Omental fat pad (tissue), 4 donors: ENCODE data around the gene FARS2. TPM values are rescaled to one million over a fixed set of nuclear protein-coding genes. Genes with fewer than 3 reads are reported as not detected.

Experiments
- ATAC-seq: fragments of 150-250 bp; one replicate; pipeline ENCODE4 v1.9.1; 2016; ENCODE audit warnings: mild to moderate bottlenecking, moderate library complexity; ENCODE audit not compliant: low FRiP score
- DNase-seq: peaks from one replicate; pipeline ENCODE4 v3.0.0-alpha.2; 2019; ENCODE audit warnings: low spot score
- total RNA-seq, 4 donors: library from RNA; depleted of rRNA; stranded (reverse); fragments of >200 nt; gene quantifications; one replicate each; pipeline ENCODE4 v1.1.0, GENCODE V29; 2016
- TF ChIP-seq, protein P1 (sequence below), 3 donors: fragments of 450-650 bp; IDR thresholded peaks; one replicate each; pipeline ENCODE4 v1.5.1; 2016 to 2017; ENCODE audit warnings: antibody characterized with exemption in 3 of 3, mild to moderate bottlenecking in 3 of 3, moderate library complexity in 2 of 3

Gene FARS2
- total RNA-seq, 4 donors from 2014 or later, result 12.5 to 18.1 (median 14.5) TPM

DNA sequence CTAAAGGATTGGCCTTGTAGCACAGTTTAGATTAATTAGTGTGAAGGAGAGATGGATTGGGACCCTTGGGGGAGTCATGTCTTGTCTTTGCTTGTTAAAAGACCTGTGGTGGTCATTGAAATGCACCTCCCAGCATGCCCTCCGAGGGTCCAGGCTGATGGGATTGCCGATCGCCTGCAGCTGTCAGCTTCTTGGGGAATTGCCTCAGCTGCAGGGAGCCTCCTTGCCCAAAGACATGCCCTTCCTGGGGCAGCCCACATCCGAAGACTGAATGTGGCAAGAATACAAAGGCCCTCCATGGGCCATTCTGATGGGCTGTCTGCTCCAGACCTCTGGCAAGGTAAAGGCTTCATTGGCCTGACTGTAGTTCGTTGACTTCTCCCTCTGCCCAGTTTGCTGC, 150.7 kb downstream of the FARS2 start:
- ATAC-seq (no peak), DNase-seq (no peak)
- TF ChIP-seq, protein P1, sequence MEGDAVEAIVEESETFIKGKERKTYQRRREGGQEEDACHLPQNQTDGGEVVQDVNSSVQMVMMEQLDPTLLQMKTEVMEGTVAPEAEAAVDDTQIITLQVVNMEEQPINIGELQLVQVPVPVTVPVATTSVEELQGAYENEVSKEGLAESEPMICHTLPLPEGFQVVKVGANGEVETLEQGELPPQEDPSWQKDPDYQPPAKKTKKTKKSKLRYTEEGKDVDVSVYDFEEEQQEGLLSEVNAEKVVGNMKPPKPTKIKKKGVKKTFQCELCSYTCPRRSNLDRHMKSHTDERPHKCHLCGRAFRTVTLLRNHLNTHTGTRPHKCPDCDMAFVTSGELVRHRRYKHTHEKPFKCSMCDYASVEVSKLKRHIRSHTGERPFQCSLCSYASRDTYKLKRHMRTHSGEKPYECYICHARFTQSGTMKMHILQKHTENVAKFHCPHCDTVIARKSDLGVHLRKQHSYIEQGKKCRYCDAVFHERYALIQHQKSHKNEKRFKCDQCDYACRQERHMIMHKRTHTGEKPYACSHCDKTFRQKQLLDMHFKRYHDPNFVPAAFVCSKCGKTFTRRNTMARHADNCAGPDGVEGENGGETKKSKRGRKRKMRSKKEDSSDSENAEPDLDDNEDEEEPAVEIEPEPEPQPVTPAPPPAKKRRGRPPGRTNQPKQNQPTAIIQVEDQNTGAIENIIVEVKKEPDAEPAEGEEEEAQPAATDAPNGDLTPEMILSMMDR (IDR thresholded peaks at IDR 0.05), result no peak

DNA sequence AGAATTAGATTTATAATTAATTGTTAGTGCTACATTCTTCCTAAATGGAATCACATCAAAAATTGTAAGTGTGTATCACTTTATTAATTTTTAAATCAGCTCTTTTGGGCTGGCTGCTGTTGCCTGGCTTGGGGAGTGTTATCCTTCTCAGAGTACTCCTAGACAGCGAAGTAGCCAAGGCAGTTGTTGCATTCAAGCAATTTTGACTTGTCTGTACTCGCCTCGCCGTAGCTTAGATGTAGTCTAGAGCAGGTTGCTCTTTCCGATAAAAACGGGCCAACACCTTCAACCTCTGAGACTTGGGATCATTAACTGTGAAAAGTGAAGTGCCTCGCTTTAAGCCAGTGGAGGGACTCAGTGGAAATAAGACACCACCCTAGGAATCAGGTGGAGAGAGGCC, 151.3 kb downstream of the FARS2 start:
- DNase-seq (no peak), ATAC-seq (no peak)
- TF ChIP-seq, protein P1 (IDR thresholded peaks at IDR 0.05), result no peak

DNA sequence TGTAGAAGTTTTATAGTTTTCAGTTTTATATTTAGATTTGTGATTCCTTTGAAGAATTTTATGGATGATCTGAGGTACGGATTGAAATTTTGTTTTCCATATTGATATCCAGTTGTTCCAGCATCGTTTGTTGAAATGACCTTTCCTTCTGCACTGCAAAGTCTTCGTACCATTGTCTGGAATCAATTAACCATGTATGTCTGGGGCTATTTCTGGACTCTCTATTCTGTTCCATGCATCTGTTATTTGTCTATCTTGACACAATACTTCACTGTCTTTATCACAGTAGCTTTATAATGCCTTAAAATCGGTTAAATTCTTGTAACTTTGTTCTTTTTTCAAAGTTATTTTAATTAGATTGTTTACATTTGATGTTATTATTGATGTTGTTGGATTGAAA, 154.9 kb downstream of the FARS2 start:
- no peak for ATAC-seq
- TF ChIP-seq, protein P1 (IDR thresholded peaks at IDR 0.05), result no peak
- DNase-seq, result no peak

DNA sequence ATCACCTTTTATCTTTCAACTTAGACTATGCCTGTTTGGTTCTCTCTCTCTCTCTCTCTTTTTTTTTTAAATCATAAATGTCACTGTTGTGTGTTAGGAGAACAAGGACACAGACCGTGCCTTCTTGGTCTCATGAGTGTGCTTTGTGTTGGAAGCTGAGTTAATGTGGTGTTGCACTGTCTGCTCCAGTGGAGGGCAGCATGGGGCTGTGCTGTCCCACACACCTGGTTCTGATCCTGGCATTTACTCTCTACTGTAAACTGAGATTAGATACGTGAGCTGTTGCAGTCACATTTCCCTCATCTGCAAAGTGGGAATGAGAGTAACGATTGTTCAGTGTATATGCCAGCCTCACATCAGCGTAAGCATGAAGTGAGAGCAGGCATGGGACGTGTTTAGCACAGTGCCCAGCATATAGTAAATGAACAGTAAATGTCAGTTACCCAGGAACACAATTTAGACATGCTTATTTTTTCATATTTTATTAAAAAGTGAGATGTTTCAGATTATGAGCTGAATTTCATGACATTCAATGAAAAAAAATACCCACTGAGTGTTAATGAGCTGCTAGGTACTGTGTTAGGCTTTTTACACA, 161.1 kb downstream of the FARS2 start:
- ATAC-seq (no peak), DNase-seq (no peak)
- TF ChIP-seq, protein P1 (IDR thresholded peaks at IDR 0.05), result no peak

DNA sequence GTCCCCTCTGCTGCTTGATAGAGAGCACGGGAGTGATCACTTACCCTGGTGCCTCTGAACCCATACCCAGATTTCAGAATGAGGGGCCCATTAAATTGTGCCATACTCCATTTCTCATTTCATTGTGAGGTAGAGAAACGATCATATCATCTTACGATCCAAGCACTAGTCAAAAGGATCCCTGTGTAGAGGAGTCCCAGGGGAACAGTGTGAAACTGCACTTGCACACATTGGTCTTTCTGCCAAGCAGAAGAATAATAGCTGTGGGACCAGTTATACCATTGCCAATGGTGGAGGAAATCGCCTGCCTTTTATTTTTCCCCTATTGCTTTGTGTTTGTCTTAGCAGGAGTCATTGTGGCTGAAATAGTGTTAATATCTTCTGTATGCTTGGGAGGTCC, 161.9 kb downstream of the FARS2 start:
- ATAC-seq (no peak), DNase-seq (no peak)
- TF ChIP-seq, protein P1 (IDR thresholded peaks at IDR 0.05), result no peak

DNA sequence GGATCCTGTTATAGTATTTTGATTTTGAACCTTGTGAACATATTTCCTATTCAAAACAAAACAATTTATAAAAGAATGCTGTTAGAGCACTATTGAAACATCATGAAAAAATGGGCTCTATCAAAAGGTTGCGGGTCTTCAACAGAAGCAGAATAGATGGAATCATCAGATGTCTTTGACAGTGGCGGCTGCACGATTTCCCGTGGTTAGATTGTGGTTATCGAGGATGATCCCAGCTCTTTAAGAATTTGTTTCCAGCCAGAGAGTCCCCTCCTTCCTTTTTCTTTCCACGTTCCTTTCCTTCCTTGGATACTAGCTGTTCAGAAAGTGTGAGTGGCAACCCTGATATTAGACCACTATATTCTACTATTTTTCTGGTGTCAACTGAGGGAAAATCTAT, 163.4 kb downstream of the FARS2 start:
- DNase-seq (no peak), ATAC-seq (no peak)
- TF ChIP-seq, protein P1 (IDR thresholded peaks at IDR 0.05), result no peak

DNA sequence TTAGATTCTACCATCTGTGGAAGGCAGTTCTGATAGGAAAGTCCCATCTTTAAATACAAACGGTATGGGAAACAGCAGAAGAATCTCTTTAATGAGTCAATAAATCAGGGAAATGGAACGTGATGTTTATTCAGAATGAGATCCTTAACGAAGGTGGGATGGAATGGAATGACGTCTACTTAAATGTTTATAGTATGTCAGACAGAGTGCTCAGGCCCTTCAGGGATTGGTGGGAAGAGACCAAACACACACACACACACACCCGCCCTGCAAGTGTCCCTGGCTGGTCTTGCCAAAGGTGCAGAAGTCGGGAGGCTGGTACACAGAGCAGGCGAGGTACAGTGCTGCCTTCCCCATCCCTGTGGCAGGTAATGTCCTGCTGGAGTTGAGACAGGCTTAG, 164.0 kb downstream of the FARS2 start:
- DNase-seq, result no peak
- TF ChIP-seq, protein P1 (IDR thresholded peaks at IDR 0.05), result no peak
- ATAC-seq, result no peak
